ENCODE results near the gene ERI2.
"Not testable (repeated sequence)": the region's sequence is repeated elsewhere in the genome, so short reads cannot be mapped to it uniquely, and the experiment has no call there.

Gene ERI2

DNA sequence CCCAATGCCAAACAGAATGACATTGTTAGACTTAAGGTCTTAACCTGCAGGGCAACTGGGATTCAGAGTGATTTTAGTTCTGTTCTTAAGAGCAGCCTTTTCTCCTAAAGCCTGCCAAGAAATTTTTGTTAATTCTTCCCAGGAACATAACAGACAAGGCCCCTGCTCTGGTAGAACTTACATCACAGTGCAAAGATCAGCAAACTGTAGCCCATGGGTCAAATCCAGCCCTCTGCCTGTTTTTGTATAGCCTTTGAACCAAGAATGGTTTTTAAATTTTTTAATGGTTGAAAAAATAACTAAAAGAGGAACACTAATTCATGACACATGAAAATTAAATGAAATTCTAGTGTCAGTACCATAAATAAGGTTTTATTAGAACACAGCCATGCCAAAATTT lies 38.7 kb downstream of the ERI2 start:
- intact Hi-C loops (cut with DNase I): no loop called here

DNA sequence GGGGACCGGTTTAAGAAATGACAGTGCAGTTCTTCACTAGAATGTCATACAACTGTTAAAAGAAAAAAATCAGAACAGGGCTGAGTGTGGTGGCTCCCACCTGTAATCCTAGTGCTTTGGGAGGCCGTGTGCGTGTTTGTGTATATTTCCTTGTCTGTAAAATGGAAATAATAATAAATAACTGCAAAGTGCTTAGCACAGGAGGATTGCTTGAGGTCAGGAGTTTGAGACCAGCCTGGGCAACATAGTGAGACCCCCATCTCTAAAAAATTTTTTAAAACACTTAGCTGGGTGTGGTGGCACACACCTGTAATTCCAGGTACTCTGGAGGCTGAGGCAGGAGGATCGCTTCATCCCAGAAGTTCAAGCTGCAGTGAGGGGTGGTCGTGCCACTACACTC lies 40.0 kb downstream of the ERI2 start:
- DNase-seq: no peak
- intact Hi-C loops (cut with DNase I): no loop called here

More for the DNA sequence above, 38.7 kb downstream of the ERI2 start:
- DNase-seq: no peak

DNA sequence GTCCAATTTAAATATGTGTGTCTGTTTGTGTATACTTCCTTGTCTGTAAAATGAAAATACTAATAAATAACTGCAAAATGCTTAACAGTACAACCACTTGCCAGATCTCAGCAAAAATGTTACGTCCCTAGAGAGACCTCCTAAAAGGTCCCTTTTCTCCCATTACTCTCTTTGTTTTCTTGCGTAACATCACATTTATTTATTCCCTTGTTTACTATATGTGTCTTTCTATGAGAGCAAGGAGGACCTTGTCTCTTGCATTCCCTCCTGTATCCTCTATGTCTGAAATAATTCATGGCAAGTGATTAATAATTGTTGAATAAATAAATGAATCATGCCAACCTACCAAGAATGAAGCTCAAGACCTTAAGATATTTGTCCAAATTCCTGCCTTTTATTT lies 40.5 kb downstream of the ERI2 start:
- intact Hi-C loops (cut with DNase I): no loop called here
- no peak for DNase-seq

DNA sequence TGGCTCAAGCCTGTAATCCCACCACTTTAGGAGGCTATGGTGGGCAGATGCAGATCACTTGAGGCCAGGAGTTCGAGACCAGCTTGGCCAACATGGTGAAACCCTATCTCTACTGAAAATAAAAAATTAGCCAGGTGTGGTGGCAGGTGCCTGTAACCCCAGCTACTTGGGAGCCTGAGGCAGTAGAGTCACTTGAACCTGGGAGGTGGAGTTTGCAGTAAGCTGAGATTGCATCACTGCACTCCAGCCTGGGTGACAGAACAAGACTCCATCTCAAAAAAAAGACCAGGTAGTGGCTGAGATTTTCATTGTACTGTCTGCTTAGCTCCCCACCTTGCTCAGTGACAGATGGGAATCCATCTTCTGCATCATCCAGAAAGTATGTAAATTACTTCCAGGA lies 41.8 kb downstream of the ERI2 start:
- DNase-seq: not testable (repeated sequence)

DNA sequence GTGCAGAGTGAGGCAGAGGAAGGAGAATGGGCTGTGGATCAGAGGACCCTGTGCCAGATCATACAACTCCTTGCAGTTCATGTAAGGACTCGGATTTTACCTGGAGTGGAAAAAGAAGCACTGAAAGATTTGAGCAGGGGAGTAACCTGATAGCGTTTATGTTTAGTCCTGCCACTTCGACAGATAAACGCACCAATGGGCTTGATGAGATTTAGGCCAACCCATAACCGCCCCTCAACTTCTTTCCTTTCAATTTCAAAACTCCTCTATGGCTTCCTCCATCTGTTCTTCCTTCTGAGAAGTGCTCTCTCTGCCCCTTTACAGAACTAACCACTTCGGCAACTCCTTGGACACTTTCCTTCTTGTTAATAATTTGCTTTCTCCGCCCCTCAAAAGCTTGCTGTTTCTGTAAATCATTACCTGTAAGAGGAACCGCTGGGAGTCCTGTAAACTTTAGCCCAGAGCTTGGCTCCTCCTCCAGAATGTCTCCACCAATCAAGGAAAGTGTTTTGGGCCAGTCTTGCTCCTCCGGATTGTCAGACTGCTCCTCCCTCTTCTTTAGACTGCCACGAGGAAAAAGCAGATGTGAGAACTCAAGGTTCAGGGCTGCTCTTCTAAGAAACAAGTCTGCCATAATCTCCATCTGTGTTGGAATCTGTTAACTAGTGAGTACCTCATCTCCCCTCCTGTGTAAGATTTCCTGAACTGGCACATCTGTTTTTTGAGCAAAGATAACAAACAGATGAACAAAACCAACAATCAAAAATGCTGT lies 42.6 kb downstream of the ERI2 start, which contains the start of gene ACSM3:
ACSM3 (plus strand) TSS at position 554 of the 772 bp plus-strand sequence. CDS start 6,021 bp downstream, outside the sequence.
- intact Hi-C loops (cut with DNase I): no loop called here
- peak in 1 of 10 donors; percentile 49 for DNase-seq

More for the DNA sequence above, 41.8 kb downstream of the ERI2 start:
- intact Hi-C loops (cut with DNase I): not testable (repeated sequence)

DNA sequence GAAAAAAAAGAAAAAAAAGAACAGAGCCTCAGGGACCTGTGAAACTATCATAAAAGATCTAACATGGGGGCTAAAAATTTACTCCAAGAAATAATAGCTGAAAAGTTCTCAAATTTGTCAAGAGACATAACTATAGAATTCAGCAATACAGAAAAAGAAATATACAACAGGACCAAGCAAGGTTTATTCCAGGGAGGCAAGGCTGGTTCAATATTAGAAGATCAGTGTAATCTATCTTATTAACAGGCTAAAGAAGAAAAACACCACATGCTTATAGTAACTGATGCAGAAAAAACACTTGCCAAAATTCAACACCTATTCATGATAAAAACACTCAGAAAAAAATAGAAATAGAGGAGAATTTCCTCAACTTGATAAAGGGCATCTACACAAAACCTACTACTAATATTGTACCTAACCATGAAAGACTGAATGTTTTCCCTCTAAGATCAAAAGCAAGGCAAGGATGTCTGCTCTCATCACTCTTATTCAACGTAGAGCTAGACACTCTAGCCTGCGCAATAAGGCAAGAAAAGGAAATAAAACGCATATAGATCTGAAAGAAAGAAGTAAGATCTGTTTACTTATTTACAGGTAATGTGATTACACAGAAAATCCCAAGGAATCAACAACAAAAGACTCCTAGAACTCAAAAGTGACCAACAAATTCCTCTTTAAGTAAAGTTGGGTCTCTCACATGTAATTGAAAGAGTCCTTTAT lies 43.7 kb downstream of the ERI2 start:
- no peak for DNase-seq
- intact Hi-C loops (cut with DNase I): no loop called here

DNA sequence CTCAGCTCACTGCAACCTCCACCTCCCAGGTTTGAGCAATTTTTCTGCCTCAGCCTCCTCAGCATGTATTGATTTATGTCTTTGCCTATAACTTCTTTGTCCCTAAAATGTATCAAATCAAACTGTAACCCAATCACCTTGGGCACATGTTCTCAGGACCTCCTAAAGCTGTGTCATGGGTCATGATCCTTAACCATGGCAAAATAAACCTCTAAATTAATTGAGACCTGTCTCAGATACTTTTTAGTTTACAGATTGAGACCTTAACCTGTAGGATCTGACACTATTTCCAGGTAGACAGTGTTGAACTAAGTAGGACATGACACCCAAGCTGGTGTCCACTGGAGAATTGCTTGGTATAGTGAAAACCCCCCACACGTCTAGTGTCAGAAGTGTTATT lies 45.1 kb downstream of the ERI2 start:
- no peak for DNase-seq
- intact Hi-C loops (cut with DNase I): no loop called here

DNA sequence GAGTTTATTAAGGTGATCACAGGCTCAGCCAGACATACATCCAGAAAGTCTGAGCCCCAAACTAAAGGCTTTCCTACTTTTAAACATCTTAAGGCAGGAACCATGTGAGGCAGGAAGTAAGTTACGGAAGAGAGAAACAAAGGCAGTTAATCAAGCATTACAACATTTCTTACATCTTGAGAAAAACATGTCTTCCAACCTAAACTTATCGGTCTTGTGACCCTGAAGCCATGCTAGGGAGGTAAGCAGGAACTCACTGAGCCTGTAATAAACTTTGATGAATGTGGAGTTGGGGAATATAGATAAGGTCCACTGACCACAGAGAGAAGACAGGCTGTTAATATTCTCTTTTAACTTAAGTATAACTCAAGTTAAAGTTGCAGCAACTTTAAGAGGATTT lies 45.9 kb downstream of the ERI2 start:
- no peak for DNase-seq
- intact Hi-C loops (cut with DNase I): no loop called here

DNA sequence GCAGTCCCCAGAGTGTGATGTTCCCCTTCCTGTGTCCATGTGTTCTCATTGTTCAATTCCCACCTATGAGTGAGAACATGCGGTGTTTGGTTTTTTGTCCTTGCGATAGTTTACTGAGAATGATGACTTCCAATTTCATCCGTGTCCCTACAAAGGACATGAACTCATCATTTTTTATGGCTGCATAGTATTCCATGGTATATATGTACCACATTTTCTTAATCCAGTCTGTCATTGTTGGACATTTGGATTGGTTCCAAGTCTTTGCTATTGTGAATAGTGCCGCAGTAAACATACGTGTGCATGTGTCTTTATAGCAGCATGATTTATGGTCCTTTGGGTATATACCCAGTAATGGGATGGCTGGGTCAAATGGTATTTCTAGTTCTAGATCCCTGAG lies 50.5 kb downstream of the ERI2 start:
- intact Hi-C loops (cut with DNase I); DNase-seq: not testable (repeated sequence)

DNA sequence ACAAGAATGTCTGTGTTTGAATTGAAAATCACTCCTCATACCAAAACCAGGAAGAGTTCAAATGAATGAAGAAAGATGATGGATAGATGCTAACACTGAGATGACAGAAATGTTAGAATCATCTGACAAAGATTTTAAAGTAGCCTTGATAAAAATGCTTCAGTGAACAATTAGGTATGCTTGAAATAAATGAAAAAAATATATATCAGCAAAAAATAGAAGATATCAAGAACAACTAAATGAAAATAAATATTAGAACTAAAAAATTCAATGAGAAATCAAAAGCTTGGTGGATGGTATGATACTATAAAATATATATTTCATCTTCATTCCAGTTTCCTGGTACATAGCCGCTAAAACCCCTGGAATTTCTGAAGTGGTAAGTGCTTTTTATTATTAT lies 51.0 kb downstream of the ERI2 start:
- intact Hi-C loops (cut with DNase I): no loop called here
- no peak for DNase-seq

DNA sequence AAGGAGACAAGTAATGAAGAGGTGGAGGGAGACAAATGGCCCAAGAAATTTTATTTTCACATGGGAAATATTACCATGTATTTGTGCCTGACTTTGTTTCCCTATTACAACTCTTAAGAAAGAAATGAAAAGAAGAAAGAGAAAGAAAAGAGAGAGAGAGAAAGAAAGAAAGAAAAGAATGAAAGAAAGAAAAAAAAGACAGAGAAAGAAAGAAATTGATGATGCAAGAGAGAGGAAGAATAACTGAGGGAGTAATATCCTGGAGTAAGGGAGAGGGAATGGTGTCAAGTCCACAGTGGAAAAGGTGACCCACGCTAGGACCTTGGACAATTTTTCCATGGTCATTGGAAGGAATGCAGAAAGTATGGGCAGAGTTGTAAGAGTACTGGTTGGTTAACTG lies 52.5 kb downstream of the ERI2 start:
- no peak for DNase-seq
- intact Hi-C loops (cut with DNase I): no loop called here

DNA sequence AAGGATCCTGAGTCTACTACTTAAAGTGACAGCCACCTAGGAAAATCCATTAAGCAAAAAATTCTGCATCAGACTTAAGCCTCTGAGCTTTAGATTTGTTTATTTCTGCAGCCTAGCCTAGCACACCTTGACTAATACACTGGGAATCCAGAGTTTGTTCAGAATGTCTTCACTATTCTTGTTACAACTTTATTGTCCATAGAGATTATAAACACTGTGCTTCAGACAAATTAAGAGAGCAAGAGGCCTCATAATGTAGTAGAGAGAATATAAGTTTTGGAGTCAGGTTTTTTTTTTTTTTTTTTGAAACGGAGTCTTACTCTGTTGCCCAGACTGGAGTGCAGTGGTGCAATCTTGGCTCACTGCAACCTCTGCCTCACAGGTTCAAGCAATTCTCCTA lies 55.7 kb downstream of the ERI2 start:
- DNase-seq: no peak
- intact Hi-C loops (cut with DNase I): no loop called here

DNA sequence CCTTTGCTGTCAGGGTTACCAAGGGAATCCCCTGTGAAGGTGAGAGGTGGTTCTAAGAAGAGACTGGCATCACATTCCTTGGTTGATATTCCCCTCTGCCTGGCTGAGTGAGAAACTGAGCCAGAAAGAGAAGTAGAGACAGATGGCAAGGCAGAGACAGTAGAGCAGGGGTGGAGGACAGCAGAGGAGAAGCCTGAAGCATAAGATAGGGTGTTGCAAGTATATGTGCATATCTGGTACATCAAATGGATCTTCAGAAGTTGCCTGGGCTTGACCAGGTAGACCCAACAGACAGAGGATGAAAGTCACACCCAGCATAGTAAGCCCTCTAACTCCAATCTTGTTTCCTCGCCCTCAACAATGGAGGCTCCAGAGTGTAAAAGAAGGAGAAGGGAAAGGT lies 56.8 kb downstream of the ERI2 start:
- DNase-seq: no peak
- intact Hi-C loops (cut with DNase I): no loop called here

DNA sequence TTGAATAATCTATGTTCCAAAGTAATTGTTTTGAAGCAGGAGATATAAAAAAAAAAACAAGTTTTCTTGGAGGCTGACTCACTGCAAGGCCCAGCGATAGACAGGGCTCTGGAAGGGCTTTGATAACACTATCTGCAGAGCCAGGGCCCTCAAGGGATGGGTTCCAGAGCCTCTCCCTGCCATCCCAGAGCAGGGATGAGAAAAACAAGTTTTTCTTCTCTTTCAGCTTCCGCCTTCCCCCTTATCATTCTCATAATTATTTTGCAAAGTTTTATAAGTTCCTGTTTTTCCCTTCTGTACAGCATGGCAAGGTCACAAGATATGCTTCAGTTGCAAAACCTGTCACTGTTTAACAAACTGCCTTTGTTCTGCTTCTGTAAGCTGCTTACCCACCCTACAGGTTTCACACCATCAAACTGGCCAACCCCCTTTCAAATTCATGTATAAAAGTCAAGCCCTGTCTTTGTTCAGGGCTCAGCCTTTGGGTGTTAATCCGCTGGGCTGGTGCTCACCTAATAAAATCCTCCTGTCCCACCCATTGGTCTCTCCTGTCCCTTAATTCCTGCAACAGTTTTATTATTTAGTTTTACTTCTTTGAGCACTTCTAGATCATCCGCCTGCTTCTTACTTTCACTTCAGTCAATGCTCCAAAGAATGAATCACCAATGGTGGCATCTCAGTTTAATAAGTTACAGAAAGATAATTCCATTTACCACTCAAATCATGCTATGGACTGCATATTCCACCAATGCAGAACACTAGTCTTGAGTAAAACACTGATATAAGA lies 59.0 kb downstream of the ERI2 start:
- no peak for DNase-seq

DNA sequence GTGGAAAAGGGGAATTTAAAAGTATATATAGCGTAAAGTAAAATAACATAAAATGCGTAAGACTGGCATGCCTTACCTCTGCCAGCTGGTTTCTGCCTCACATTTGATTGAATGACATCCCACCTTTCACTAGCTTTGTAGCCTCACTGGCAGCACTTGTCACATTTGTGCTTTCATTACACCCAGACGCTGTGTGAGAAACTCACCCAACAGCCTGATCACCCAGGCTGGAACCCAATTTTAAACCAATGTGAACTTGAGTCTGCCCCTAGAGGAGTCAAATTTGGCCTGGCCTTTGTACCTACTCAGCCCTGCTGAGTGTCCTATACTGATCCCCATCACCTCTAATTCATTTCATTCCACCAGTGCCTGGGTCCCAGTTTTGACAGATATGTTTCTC lies 59.8 kb downstream of the ERI2 start:
- no peak for DNase-seq
- intact Hi-C loops (cut with DNase I): no loop called here

More for the DNA sequence above, 59.0 kb downstream of the ERI2 start:
- intact Hi-C loops (cut with DNase I): no loop called here

Data from posterior cingulate gyrus (tissue), 11 donors.